Measurements from ENCODE around the gene MPP1. TPM values are rescaled to one million over a fixed set of nuclear protein-coding genes. Genes with fewer than 3 reads are reported as not detected.

Gene MPP1
- total and polyA plus RNA-seq, 2 of the 8 experiments (the other 6 are each of a cell fraction or from before 2014, with no cell fraction given): 7.6 to 13.4 TPM

GRCh38 chrX:154748712-154749339 is 56.5 kb downstream of the MPP1 start (continued):
- no peak for TF ChIP-seq TBP (IDR thresholded peaks at IDR 0.05; ENCODE audit: low read depth, low read length)

DNA sequence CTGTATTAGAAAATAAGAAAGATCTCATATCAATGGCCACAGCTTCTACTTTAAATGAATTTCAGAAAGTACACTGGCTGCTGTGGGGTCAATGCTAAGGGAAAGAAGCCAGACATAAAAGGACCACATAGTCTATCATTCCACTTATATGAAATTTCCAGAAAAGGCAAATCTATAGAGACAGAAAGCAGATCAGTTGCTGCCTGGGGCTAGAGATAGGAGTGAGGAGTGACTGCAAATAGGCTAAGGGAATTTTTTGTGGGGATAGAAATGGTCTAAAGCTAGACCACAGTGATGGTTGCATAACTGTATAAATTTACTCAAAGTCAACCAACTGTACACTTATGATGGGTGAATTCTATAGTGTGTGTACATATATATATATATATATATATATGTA is 62.7 kb downstream of the MPP1 start:
- H3K79me2 ChIP-seq (ENCODE audit: control insufficient read depth in 1 of 2, insufficient read depth in 2 of 2, low read length in 2 of 2): no peaks in the 10 kb centered on the region
- no peak overlapping the region for H4K91ac ChIP-seq (replicated peaks; ENCODE audit: insufficient read length, low read length)
- H3K4me3 ChIP-seq (ENCODE audit: extremely low read depth in 1 of 4, insufficient read depth in 2 of 4, low read depth in 3 of 4, low read length in 4 of 4): no peak overlapping the region
- no peak overlapping the region for H3K18ac ChIP-seq (ENCODE audit: extremely low read depth, low read length)
- no peak for TF ChIP-seq RXRA (IDR thresholded peaks at IDR 0.05; ENCODE audit: insufficient read depth, low read depth, low read length)
- no peak for TF ChIP-seq RAD21 (IDR thresholded peaks at IDR 0.05 in 1 of 2, conservative IDR thresholded peaks at IDR 0.05 in 1 of 2; ENCODE audit: low read depth in 2 of 2, low read length in 2 of 2)
- TF ChIP-seq RFX5 (IDR thresholded peaks at IDR 0.05; ENCODE audit: borderline replicate concordance, low read depth, low read length): no peak
- no peak for TF ChIP-seq CBX8 (IDR thresholded peaks at IDR 0.05; ENCODE audit: borderline replicate concordance, low read depth, low read length)
- TF ChIP-seq MAFK (IDR thresholded peaks at IDR 0.05; ENCODE audit: low read depth, low read length): no peak
- no peak for TF ChIP-seq TCF12 (IDR thresholded peaks at IDR 0.05; ENCODE audit: low read depth, low read length)
- no peak for TF ChIP-seq POU5F1 (IDR thresholded peaks at IDR 0.05; ENCODE audit: low read depth, low read length)
- no peak for TF ChIP-seq CTBP2 (IDR thresholded peaks at IDR 0.05; ENCODE audit: borderline replicate concordance, insufficient read depth, insufficient read length, low read length)
- no peak for TF ChIP-seq EZH2 (IDR thresholded peaks at IDR 0.05; ENCODE audit: low read depth, low read length, severe bottlenecking)
- TF ChIP-seq SRF (IDR thresholded peaks at IDR 0.05; ENCODE audit: low read depth, low read length): no peak
- no peak for TF ChIP-seq SIRT6 (IDR thresholded peaks at IDR 0.05; ENCODE audit: low read length)
- no peak overlapping the region for H2BK15ac ChIP-seq (ENCODE audit: low read length)
- H4K20me1 ChIP-seq (replicated peaks in 1 of 2; ENCODE audit: control insufficient read depth in 1 of 2, insufficient read depth in 2 of 2, low read length in 2 of 2): no peaks in the 10 kb centered on the region
- H2BK5ac ChIP-seq (ENCODE audit: low read depth, low read length): no peak overlapping the region
- no peak overlapping the region for H2BK12ac ChIP-seq (ENCODE audit: low read depth, low read length)
- POLR2A ChIA-PET (ENCODE audit: partially characterized antibody): no interaction called here
- CTCF ChIA-PET (ENCODE audit: partially characterized antibody): no interaction called here
- H3K36me3 ChIP-seq (ENCODE audit: control insufficient read depth in 2 of 4, insufficient read depth in 4 of 4, low read length in 3 of 4): no peaks in the 10 kb centered on the region
- no peak overlapping the region for H3K23ac ChIP-seq (ENCODE audit: insufficient read length)
- no peak overlapping the region for H4K8ac ChIP-seq (ENCODE audit: extremely low read depth, insufficient read depth, low read length)
- H3K56ac ChIP-seq (replicated peaks; ENCODE audit: insufficient read length, low read depth, low read length): no peak overlapping the region
- no peak overlapping the region for H2AFZ ChIP-seq (ENCODE audit: low read length)
- H3K27ac ChIP-seq (ENCODE audit: low read depth, low read length): no peak overlapping the region
- H2BK20ac ChIP-seq (ENCODE audit: low read length): no peak overlapping the region
- no peak overlapping the region for H3K4ac ChIP-seq (replicated peaks; ENCODE audit: insufficient read length, low read depth, low read length)
- H3K4me2 ChIP-seq (ENCODE audit: insufficient read depth in 1 of 2, low read depth in 2 of 2, low read length in 2 of 2): no peak overlapping the region
- H3K79me1 ChIP-seq (ENCODE audit: low read depth, low read length): no peaks in the 10 kb centered on the region
- no peak overlapping the region for H2BK120ac ChIP-seq (replicated peaks; ENCODE audit: low read depth, low read length)
- no peak overlapping the region for H3K14ac ChIP-seq (ENCODE audit: insufficient read length)
- H2AK5ac ChIP-seq (ENCODE audit: low read depth, low read length): no peak overlapping the region
- H3K4me1 ChIP-seq (replicated peaks in 1 of 4; ENCODE audit: control insufficient read depth in 3 of 4, insufficient read depth in 4 of 4, low read length in 3 of 4): no peaks in the 10 kb centered on the region
- no peak overlapping the region for H3K9ac ChIP-seq (replicated peaks in 1 of 4; ENCODE audit: extremely low read depth in 1 of 4, low read depth in 3 of 4, low read length in 3 of 4)
- H3K27me3 ChIP-seq (replicated peaks in 1 of 4; ENCODE audit: control insufficient read depth in 3 of 4, extremely low read depth in 1 of 4, insufficient read depth in 3 of 4, low read length in 3 of 4): no peaks in the 10 kb centered on the region
- H4K5ac ChIP-seq (ENCODE audit: insufficient read length, low read depth, low read length): no peak overlapping the region
- H3K23me2 ChIP-seq (ENCODE audit: low read depth, low read length): no peaks in the 10 kb centered on the region
- no peaks in the 10 kb centered on the region for H3K9me3 ChIP-seq (ENCODE audit: insufficient read depth in 2 of 2, low read depth in 1 of 2, low read length in 1 of 2)
- FAIRE-seq: no peak
- DNase-seq (ENCODE audit: low read depth in 1 of 2, low spot score in 2 of 2): no peak

All from H1 (cell line).